ENCODE measurements around the gene TSPAN12.

- TF ChIP-seq CTCF (IDR thresholded peaks at IDR 0.05) = no peak
- TF ChIP-seq POLR2A (IDR thresholded peaks at IDR 0.05) = no peak
Observed at GRCh38 chr7:120814253-120814939, 43.5 kb downstream of the TSPAN12 start.
